ENCODE data around the gene NFIX. TPM values are rescaled to one million over a fixed set of nuclear protein-coding genes. Genes with fewer than 3 reads are reported as not detected.

Gene NFIX
- total and polyA plus RNA-seq, 2 of the 13 experiments (the other 11 are each of a cell fraction or from before 2014, with no cell fraction given), result 3.4 to 5.4 TPM

DNA sequence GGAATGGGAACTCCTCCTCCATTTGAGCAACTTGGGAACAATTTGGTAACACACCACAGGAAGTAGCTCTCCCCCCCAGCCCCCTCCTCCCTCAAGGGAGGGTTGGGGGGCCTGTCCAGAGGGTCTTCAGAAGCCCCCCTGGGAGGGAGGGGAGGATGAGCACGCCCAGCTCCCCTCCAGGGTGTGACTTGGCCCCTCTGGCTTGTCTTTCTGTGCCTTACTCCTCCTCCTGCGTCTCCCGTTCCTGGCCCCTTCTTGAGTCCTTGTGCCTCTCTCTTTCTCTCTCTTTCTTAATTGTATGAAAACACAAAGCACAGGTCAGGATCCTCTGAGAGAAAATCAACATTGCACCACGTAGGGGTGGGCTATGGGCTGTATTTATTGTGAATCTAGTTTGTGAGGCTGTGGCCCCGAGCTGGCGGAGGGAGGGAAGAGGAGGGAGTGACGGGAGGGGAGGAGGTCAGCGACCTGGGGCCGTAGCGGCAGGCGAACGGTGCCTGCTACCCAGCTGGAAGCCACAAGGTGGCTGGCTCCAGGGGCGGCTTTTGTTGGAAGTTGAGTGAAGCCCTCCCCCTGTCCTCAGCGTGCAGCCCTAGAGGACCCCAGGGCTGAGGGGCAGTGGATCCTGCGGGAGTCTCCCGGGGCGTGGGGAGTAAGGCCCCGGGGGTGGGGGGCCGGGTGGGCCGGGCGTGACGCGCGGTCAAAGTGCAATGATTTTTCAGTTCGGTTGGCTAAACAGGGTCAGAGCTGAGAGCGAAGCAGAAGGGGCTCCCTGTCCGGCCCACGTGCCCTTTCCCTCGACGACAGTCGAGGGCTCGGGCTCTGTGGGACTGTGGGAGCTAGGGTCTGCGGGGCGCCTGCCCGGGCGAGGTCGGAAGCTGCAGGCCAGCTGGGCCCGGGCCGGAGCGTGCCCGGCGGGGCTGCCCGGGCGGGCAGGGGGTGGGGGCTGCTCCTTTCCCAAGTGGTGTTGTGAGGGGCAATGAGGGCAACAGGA lies 101.0 kb downstream of the NFIX start (continued):
- TF ChIP-seq, protein P1, sequence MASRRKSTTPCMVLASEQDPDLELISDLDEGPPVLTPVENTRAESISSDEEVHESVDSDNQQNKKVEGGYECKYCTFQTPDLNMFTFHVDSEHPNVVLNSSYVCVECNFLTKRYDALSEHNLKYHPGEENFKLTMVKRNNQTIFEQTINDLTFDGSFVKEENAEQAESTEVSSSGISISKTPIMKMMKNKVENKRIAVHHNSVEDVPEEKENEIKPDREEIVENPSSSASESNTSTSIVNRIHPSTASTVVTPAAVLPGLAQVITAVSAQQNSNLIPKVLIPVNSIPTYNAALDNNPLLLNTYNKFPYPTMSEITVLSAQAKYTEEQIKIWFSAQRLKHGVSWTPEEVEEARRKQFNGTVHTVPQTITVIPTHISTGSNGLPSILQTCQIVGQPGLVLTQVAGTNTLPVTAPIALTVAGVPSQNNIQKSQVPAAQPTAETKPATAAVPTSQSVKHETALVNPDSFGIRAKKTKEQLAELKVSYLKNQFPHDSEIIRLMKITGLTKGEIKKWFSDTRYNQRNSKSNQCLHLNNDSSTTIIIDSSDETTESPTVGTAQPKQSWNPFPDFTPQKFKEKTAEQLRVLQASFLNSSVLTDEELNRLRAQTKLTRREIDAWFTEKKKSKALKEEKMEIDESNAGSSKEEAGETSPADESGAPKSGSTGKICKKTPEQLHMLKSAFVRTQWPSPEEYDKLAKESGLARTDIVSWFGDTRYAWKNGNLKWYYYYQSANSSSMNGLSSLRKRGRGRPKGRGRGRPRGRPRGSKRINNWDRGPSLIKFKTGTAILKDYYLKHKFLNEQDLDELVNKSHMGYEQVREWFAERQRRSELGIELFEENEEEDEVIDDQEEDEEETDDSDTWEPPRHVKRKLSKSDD (CRISPR knock-in tag; IDR thresholded peaks at IDR 0.05; ENCODE audit: low read depth), result no peak
- no peak for TF ChIP-seq CBX1 (IDR thresholded peaks at IDR 0.05; ENCODE audit: low read depth)
- TF ChIP-seq ZBTB40 (IDR thresholded peaks at IDR 0.05), result no peak
- TF ChIP-seq ZBTB40 (CRISPR knock-in tag; IDR thresholded peaks at IDR 0.05), result no peak
- TF ChIP-seq ZNF773 (CRISPR knock-in tag; IDR thresholded peaks at IDR 0.05; ENCODE audit: borderline replicate concordance), result no peak
- TF ChIP-seq, protein P2, sequence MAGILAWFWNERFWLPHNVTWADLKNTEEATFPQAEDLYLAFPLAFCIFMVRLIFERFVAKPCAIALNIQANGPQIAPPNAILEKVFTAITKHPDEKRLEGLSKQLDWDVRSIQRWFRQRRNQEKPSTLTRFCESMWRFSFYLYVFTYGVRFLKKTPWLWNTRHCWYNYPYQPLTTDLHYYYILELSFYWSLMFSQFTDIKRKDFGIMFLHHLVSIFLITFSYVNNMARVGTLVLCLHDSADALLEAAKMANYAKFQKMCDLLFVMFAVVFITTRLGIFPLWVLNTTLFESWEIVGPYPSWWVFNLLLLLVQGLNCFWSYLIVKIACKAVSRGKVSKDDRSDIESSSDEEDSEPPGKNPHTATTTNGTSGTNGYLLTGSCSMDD (CRISPR knock-in tag; IDR thresholded peaks at IDR 0.05), result no peak
- TF ChIP-seq ZNF607 (CRISPR knock-in tag; IDR thresholded peaks at IDR 0.05; ENCODE audit: borderline replicate concordance), result no peak
- peak; percentile 75 for TF ChIP-seq KDM2A (CRISPR knock-in tag; IDR thresholded peaks at IDR 0.05; ENCODE audit: borderline replicate concordance, low read depth)
- no peak for TF ChIP-seq SAFB2 (CRISPR knock-in tag; IDR thresholded peaks at IDR 0.05; ENCODE audit: borderline replicate concordance, low read depth)
- TF ChIP-seq CREB1 (IDR thresholded peaks at IDR 0.05), result no peak
- no peak for TF ChIP-seq CREB1 (CRISPR knock-in tag; IDR thresholded peaks at IDR 0.05)
- TF ChIP-seq ZNF382 (CRISPR knock-in tag; IDR thresholded peaks at IDR 0.05; ENCODE audit: borderline replicate concordance), result no peak
- no peak for TF ChIP-seq ZFP1 (CRISPR knock-in tag; IDR thresholded peaks at IDR 0.05)
- TF ChIP-seq GLI4 (CRISPR knock-in tag; IDR thresholded peaks at IDR 0.05; ENCODE audit: borderline replicate concordance), result no peak
